ENCODE data around the gene FAM227A.

FAM227A gene

DNA sequence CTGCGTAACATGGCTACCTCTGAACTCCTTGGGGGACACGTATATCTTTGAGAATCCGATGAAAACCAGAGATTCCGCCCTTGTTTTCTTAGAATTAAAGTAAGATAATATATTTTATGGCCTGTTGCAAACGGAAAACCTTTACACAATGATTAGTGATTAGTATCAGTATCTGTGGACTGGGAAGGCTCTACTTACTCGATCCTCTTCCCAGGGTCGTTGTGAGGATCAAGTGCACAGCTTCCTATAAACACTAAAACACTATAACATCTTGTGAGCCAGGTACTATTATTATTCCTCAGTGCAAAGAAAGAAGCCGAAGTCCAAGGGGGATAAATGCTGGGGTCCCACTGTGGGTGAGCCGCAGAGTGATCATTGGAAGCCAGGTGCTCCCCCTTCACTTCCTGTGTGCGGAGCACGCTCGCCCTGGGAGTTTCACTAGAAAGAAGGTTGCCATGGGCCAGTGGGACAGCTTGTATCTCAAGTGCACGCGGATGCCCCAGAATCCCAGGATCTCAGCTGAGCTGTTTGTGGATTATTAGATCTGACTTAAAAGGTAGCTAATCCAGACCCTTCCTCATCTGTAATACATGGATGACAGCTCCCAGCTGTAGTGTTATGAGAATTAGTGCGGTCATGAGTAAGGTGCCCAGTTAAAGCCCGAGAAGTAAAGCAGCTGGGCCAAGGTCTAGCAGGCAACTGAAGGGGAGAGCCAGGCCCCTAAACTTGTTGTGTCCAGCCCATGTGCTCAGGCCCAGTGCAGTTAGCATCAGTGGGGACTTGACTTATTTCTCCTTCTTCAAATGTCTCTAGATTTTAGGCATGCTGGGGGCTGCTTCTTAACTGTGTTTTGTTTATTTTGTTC is 1.1 kb upstream of the FAM227A start:
- Histone ChIP-seq H3K36me3 (ENCODE audit: control insufficient read depth in 2 of 2, insufficient read depth in 1 of 2, low read length in 2 of 2) (peaks cover 10 to 14% of the 10 kb centered on the region in 2 experiments; a peak in 2 of 3 replicates), H3K4me1 (ENCODE audit: control insufficient read depth, insufficient read depth, low read length) (peaks cover 6% of the 10 kb centered on the region; the same call in 1 of the 2 replicates), H3K4me3 (ENCODE audit: low read depth, low read length) (peak overlapping the region; percentile 87), H3K9me3 (ENCODE audit: control insufficient read depth, insufficient read depth, low read depth, low read length) (no peaks in the 10 kb centered on the region), H3K27ac (ENCODE audit: extremely low read depth, low read depth, low read length) (peak overlapping the region; percentile 100; the same call in 1 of the 2 replicates)
- CTCF ChIA-PET: interaction anchor here (0.6 to 0.9 kb wide), 3 partner anchors 85 to 1187 kb away, joined by 3 read pairs; no protein-coding TSS in a partner anchor
- TF ChIP-seq ZNF394 (tag by site-specific recombination; IDR thresholded peaks at IDR 0.05; ENCODE audit: borderline replicate concordance) (peak; percentile 74), WT1 (tag by site-specific recombination; IDR thresholded peaks at IDR 0.05) (0 out of 2 replicates have a peak, but pooled peaks have one; percentile 3), ZNF76 (tag by site-specific recombination; IDR thresholded peaks at IDR 0.05; ENCODE audit: borderline replicate concordance, low read depth) (0 out of 2 replicates have a peak, but pooled peaks have one; percentile 21), ZNF707 (tag by site-specific recombination; IDR thresholded peaks at IDR 0.05) (no peak), ZBTB17 (tag by site-specific recombination; IDR thresholded peaks at IDR 0.05) (peak; percentile 44; the same call in 1 of the 2 replicates), ZNF529 (tag by site-specific recombination; IDR thresholded peaks at IDR 0.05; ENCODE audit: insufficient replicate concordance) (no peak), IKZF3 (tag by site-specific recombination; IDR thresholded peaks at IDR 0.05) (peak; percentile 43; the same call in 1 of the 2 replicates), PRDM1 (tag by site-specific recombination; IDR thresholded peaks at IDR 0.05) (0 out of 2 replicates have a peak, but pooled peaks have one; percentile 29), ZNF335 (tag by site-specific recombination; conservative IDR thresholded peaks at IDR 0.05) (peak; percentile 94)
- POLR2A ChIA-PET: interaction anchor here (0.7 to 2.7 kb wide), 3 partner anchors 12 to 25 kb away, joined by 3 to 13 read pairs (median 3); partner anchors contain the start of gene TOMM22

DNA sequence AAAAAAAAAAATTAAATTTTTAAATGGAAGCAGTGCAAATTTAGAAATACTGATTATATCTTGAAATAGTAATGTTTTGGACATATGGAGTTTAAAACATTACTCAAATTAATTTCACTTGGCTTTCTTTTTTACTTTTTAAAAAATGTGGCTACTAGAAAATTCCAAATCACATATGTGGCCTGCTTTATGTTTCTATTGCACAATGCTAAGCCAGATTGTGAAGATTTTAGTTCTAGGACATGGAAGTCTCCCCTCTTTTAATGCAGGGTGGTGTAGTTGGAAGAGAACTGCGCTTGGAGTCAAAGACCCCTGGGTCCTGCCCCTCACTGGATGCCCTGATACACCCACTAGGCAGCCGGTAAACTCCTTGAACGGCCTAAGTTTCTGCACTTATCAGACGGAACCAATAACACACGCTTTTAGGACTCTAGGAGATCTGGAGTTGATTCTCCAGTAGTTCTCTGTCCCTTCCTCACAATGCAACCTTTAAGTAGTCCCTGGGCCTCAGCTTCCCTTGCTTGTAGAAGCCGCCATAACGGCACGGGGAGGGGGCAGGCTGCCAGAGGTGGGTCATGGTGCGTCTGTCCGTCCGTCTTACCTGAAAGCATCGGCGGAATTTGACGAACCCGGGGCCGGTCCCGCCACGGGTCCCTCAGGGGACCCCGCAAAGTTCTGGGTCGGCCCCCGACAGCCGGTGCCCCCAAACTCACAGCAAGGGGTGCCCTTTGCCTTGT is 505 bp downstream of the FAM227A start:
- peaks cover 6% of the 10 kb centered on the region; the same call in 1 of the 2 replicates for H3K4me1 ChIP-seq (ENCODE audit: control insufficient read depth, insufficient read depth, low read length)
- peak overlapping the region; percentile 87 for H3K4me3 ChIP-seq (ENCODE audit: low read depth, low read length)
- H3K9me3 ChIP-seq (ENCODE audit: control insufficient read depth, insufficient read depth, low read depth, low read length): no peaks in the 10 kb centered on the region
- ChIA-PET POLR2A (interaction anchor here (1.8 kb wide), 1 partner anchor 26 kb away, joined by 10 read pairs; the partner anchor contains the start of gene TOMM22), CTCF (no interaction called here)
- H3K36me3 ChIP-seq (ENCODE audit: control insufficient read depth in 2 of 2, insufficient read depth in 1 of 2, low read length in 2 of 2): peaks cover 3 to 6% of the 10 kb centered on the region in 2 experiments; a peak in 2 of 3 replicates
- H3K27ac ChIP-seq (ENCODE audit: extremely low read depth, low read depth, low read length): peak overlapping the region; percentile 100
- TF ChIP-seq, protein P1, sequence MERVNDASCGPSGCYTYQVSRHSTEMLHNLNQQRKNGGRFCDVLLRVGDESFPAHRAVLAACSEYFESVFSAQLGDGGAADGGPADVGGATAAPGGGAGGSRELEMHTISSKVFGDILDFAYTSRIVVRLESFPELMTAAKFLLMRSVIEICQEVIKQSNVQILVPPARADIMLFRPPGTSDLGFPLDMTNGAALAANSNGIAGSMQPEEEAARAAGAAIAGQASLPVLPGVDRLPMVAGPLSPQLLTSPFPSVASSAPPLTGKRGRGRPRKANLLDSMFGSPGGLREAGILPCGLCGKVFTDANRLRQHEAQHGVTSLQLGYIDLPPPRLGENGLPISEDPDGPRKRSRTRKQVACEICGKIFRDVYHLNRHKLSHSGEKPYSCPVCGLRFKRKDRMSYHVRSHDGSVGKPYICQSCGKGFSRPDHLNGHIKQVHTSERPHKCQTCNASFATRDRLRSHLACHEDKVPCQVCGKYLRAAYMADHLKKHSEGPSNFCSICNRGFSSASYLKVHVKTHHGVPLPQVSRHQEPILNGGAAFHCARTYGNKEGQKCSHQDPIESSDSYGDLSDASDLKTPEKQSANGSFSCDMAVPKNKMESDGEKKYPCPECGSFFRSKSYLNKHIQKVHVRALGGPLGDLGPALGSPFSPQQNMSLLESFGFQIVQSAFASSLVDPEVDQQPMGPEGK (tag by site-specific recombination; IDR thresholded peaks at IDR 0.05): peak; percentile 74
- TF ChIP-seq ZBTB17 (tag by site-specific recombination; IDR thresholded peaks at IDR 0.05): peak; percentile 36; the same call in 1 of the 2 replicates
- TF ChIP-seq OSR2 (tag by site-specific recombination; IDR thresholded peaks at IDR 0.05): no peak
- 0 out of 2 replicates have a peak, but pooled peaks have one; percentile 48 for TF ChIP-seq BCL11B (tag by site-specific recombination; IDR thresholded peaks at IDR 0.05; ENCODE audit: low read depth)
- 0 out of 2 replicates have a peak, but pooled peaks have one; percentile 4 for TF ChIP-seq KLF8 (tag by site-specific recombination; IDR thresholded peaks at IDR 0.05)
- TF ChIP-seq ZNF335 (tag by site-specific recombination; conservative IDR thresholded peaks at IDR 0.05): peak; percentile 96; the same call in 1 of the 2 replicates
- TF ChIP-seq, protein P2, sequence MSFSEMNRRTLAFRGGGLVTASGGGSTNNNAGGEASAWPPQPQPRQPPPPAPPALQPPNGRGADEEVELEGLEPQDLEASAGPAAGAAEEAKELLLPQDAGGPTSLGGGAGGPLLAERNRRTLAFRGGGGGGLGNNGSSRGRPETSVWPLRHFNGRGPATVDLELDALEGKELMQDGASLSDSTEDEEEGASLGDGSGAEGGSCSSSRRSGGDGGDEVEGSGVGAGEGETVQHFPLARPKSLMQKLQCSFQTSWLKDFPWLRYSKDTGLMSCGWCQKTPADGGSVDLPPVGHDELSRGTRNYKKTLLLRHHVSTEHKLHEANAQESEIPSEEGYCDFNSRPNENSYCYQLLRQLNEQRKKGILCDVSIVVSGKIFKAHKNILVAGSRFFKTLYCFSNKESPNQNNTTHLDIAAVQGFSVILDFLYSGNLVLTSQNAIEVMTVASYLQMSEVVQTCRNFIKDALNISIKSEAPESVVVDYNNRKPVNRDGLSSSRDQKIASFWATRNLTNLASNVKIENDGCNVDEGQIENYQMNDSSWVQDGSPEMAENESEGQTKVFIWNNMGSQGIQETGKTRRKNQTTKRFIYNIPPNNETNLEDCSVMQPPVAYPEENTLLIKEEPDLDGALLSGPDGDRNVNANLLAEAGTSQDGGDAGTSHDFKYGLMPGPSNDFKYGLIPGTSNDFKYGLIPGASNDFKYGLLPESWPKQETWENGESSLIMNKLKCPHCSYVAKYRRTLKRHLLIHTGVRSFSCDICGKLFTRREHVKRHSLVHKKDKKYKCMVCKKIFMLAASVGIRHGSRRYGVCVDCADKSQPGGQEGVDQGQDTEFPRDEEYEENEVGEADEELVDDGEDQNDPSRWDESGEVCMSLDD (tag by site-specific recombination; IDR thresholded peaks at IDR 0.05): peak; percentile 44; the same call in 1 of the 2 replicates
- TF ChIP-seq, protein P3, sequence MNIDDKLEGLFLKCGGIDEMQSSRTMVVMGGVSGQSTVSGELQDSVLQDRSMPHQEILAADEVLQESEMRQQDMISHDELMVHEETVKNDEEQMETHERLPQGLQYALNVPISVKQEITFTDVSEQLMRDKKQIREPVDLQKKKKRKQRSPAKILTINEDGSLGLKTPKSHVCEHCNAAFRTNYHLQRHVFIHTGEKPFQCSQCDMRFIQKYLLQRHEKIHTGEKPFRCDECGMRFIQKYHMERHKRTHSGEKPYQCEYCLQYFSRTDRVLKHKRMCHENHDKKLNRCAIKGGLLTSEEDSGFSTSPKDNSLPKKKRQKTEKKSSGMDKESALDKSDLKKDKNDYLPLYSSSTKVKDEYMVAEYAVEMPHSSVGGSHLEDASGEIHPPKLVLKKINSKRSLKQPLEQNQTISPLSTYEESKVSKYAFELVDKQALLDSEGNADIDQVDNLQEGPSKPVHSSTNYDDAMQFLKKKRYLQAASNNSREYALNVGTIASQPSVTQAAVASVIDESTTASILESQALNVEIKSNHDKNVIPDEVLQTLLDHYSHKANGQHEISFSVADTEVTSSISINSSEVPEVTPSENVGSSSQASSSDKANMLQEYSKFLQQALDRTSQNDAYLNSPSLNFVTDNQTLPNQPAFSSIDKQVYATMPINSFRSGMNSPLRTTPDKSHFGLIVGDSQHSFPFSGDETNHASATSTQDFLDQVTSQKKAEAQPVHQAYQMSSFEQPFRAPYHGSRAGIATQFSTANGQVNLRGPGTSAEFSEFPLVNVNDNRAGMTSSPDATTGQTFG (tag by site-specific recombination; IDR thresholded peaks at IDR 0.05; ENCODE audit: borderline replicate concordance): no peak
- no peak for TF ChIP-seq WT1 (tag by site-specific recombination; IDR thresholded peaks at IDR 0.05)
- TF ChIP-seq ZNF404 (tag by site-specific recombination; IDR thresholded peaks at IDR 0.05): no peak
- TF ChIP-seq YY2 (tag by site-specific recombination; IDR thresholded peaks at IDR 0.05): peak; percentile 57; the same call in 1 of the 2 replicates
- peak; percentile 15; the same call in 1 of the 2 replicates for TF ChIP-seq ZNF629 (tag by site-specific recombination; IDR thresholded peaks at IDR 0.05)
- TF ChIP-seq ZIC2 (tag by site-specific recombination; IDR thresholded peaks at IDR 0.05): no peak; the same call in 1 of the 2 replicates
- TF ChIP-seq ZNF416 (tag by site-specific recombination; IDR thresholded peaks at IDR 0.05): no peak
- TF ChIP-seq ZNF501 (tag by site-specific recombination; IDR thresholded peaks at IDR 0.05): peak; percentile 42; the same call in 1 of the 2 replicates
- TF ChIP-seq SP7 (tag by site-specific recombination; IDR thresholded peaks at IDR 0.05): 0 out of 2 replicates have a peak, but pooled peaks have one; percentile 2
- no peak for TF ChIP-seq ZNF830 (tag by site-specific recombination; IDR thresholded peaks at IDR 0.05; ENCODE audit: low read depth)
- TF ChIP-seq YY1 (tag by site-specific recombination; IDR thresholded peaks at IDR 0.05): peak; percentile 65; the same call in 1 of the 2 replicates

Measured in HEK293 (cell line).